ENCODE data around the gene ZNF646. TPM values are rescaled to one million over a fixed set of nuclear protein-coding genes. Genes with fewer than 3 reads are reported as not detected.

ZNF646 gene
- total RNA-seq, 1 experiment from 2014 or later = 26.8 TPM

GRCh38 chr16:31063495-31063842 lies 10.8 kb upstream of the ZNF646 start:
- Histone ChIP-seq H3K9me3 (ENCODE audit: control insufficient read depth, insufficient read depth, low read depth, low read length) (no peaks in the 10 kb centered on the region), H3K27me3 (ENCODE audit: control insufficient read depth, insufficient read depth, low read length) (no peaks in the 10 kb centered on the region), H3K4me1 (ENCODE audit: control insufficient read depth, insufficient read depth, low read length) (no peaks in the 10 kb centered on the region), H3K27ac (ENCODE audit: low read length) (no peak overlapping the region), H3K4me3 (ENCODE audit: low read depth in 2 of 2, low read length in 2 of 2) (no peak overlapping the region), H3K36me3 (ENCODE audit: control insufficient read depth, insufficient read depth, low read length) (no peaks in the 10 kb centered on the region)
- DNase-seq (ENCODE audit: low read depth, low spot score) (no peak), ATAC-seq (no peak)
- POLR2A ChIA-PET = no interaction called here
- CTCF ChIA-PET = no interaction called here
- in situ Hi-C loops (cut with HindIII; ENCODE audit: low pct_unique_long_range_greater_than_20kb, low sequenced_read_pairs) (no loop called here), intact Hi-C loops (cut with micrococcal nuclease; ENCODE audit: unreplicated experiment) (no loop called here)
- BruUV-seq (replicated peaks) = no TSS peak
- TF ChIP-seq REST (IDR thresholded peaks at IDR 0.05; ENCODE audit: insufficient read depth in 1 of 2, low read depth in 2 of 2, low read length in 1 of 2) = no peak
- no peak for TF ChIP-seq TCF7L2 (IDR thresholded peaks at IDR 0.05; ENCODE audit: low read depth, low read length)
- no peak for TF ChIP-seq POLR2AphosphoS5 (IDR thresholded peaks at IDR 0.05; ENCODE audit: low read depth, low read length)
- no peak for TF ChIP-seq CTCF (IDR thresholded peaks at IDR 0.05)
- no peak for TF ChIP-seq SIN3A (IDR thresholded peaks at IDR 0.05; ENCODE audit: borderline replicate concordance, insufficient read depth, low read depth, low read length)

GRCh38 chr16:31063843-31064611 lies 10.2 kb upstream of the ZNF646 start:
- DNase-seq (ENCODE audit: low read depth, low spot score) = no peak
- TF ChIP-seq SIN3A (IDR thresholded peaks at IDR 0.05; ENCODE audit: borderline replicate concordance, insufficient read depth, low read depth, low read length) = no peak
- TF ChIP-seq CTCF (IDR thresholded peaks at IDR 0.05) = no peak
- no peak for TF ChIP-seq REST (IDR thresholded peaks at IDR 0.05; ENCODE audit: insufficient read depth in 1 of 2, low read depth in 2 of 2, low read length in 1 of 2)
- no peak for TF ChIP-seq POLR2AphosphoS5 (IDR thresholded peaks at IDR 0.05; ENCODE audit: low read depth, low read length)
- TF ChIP-seq TCF7L2 (IDR thresholded peaks at IDR 0.05; ENCODE audit: low read depth, low read length) = no peak
- intact Hi-C loops (cut with micrococcal nuclease; ENCODE audit: unreplicated experiment) (no loop called here), in situ Hi-C loops (cut with HindIII; ENCODE audit: low pct_unique_long_range_greater_than_20kb, low sequenced_read_pairs) (no loop called here)
- ATAC-seq = peak; percentile 22; the same call in 1 of the 2 replicates
- H3K27ac ChIP-seq (ENCODE audit: low read length) = no peak overlapping the region
- no peaks in the 10 kb centered on the region for H3K36me3 ChIP-seq (ENCODE audit: control insufficient read depth, insufficient read depth, low read length)
- ChIA-PET CTCF (no interaction called here), POLR2A (no interaction called here)
- H3K27me3 ChIP-seq (ENCODE audit: control insufficient read depth, insufficient read depth, low read length) = no peaks in the 10 kb centered on the region
- no peaks in the 10 kb centered on the region for H3K4me1 ChIP-seq (ENCODE audit: control insufficient read depth, insufficient read depth, low read length)
- H3K9me3 ChIP-seq (ENCODE audit: control insufficient read depth, insufficient read depth, low read depth, low read length) = no peaks in the 10 kb centered on the region
- BruUV-seq (replicated peaks) = no TSS peak
- no peak overlapping the region for H3K4me3 ChIP-seq (ENCODE audit: low read depth in 2 of 2, low read length in 2 of 2)

All from Panc1 (cell line).